Body of pancreas (tissue), 4 donors: ENCODE data around the gene KIDINS220. TPM values are rescaled to one million over a fixed set of nuclear protein-coding genes. Genes with fewer than 3 reads are reported as not detected.

Source experiments
- ATAC-seq: fragments of 150-250 bp; one replicate; pipeline ENCODE4 v1.9.1; 2016
- DNase-seq, 4 donors: peaks; one replicate each; pipeline ENCODE4 v3.0.0-alpha.2; 2019
- H3K27ac ChIP-seq, 4 donors: fragments of 200-600 bp; sonication (generic); 1 replicate in 3 of 4; 2 replicates in 1 of 4; pipeline versions ENCODE4 v1.5.1 to v1.6.1; 2016 to 2019; ENCODE audit warnings: mild to moderate bottlenecking in 1 of 4, mixed read lengths in 1 of 4, moderate library complexity in 1 of 4
- H3K27me3 ChIP-seq, 2 donors: fragments of 200-600 bp; sonication (generic); one replicate each; pipeline ENCODE4 v1.6.0; 2016; ENCODE audit warnings: mild to moderate bottlenecking in 1 of 2
- H3K36me3 ChIP-seq, 2 donors: fragments of 200-600 bp; sonication (generic); replicated peaks in 1 of 2; 2 replicates each; pipeline ENCODE4 v1.5.1; 2016; ENCODE audit warnings: low read depth in 2 of 2; ENCODE audit not compliant: insufficient read depth in 1 of 2
- H3K4me1 ChIP-seq: fragments of 200-600 bp; sonication (generic); one replicate; pipeline ENCODE4 v1.6.0; 2016
- H3K4me3 ChIP-seq, 2 donors: fragments of 200-600 bp; sonication (generic); 1 replicate in 1 of 2; 2 replicates in 1 of 2; pipeline ENCODE4 v1.5.1; 2016 to 2019
- H3K9me3 ChIP-seq, 3 donors: fragments of 200-600 bp; sonication (generic); 1 replicate in 2 of 3; 2 replicates in 1 of 3; pipeline ENCODE4 v1.5.1; 2016
- CTCF ChIP-seq, 7 experiments: fragments of 450-650 bp in 4 of 7; fragments of 200-600 bp in 3 of 7; sonication (generic) in 3 of 7; IDR thresholded peaks; one replicate each; pipeline ENCODE4 v1.5.1; 2016 to 2019; ENCODE audit warnings: antibody characterized with exemption in 7 of 7
- POLR2A ChIP-seq, 3 donors: fragments of 450-650 bp; IDR thresholded peaks; one replicate each; pipeline ENCODE4 v1.6.1; 2016; ENCODE audit warnings: antibody characterized with exemption in 3 of 3, mild to moderate bottlenecking in 2 of 3
- WGBS, 2 donors: methylation state at CpG; one replicate each; pipeline ENCODE4 v1.1.5; 2017; 5-methylcytosine and 5-hydroxymethylcytosine counted together
- intact Hi-C: fragments of 100-400 bp; cut with DNase I; formaldehyde crosslinking; loops from one replicate; pipeline ENCODE4 v1.15.1; 2023
- total RNA-seq, 2 donors: library from RNA; depleted of rRNA; stranded (reverse); fragments of >200 nt; gene quantifications; one replicate each; pipeline ENCODE4 v1.1.0, GENCODE V29; 2016

KIDINS220 gene
- total RNA-seq, 2 donors from 2014 or later, result 43.6 to 45.2 TPM

GRCh38 chr2:8753609-8754008 is 83.8 kb downstream of the KIDINS220 start:
- intact Hi-C loops, result no loop called here
- no peaks in the 10 kb centered on the region for H3K27me3 ChIP-seq
- H3K9me3 ChIP-seq, result peaks cover 0 to 6% (median 0%) of the 10 kb centered on the region in 3 donors
- no peaks in the 10 kb centered on the region for H3K4me1 ChIP-seq
- WGBS, 2 donors, result 65 to 73% methylated on average over 3 of the region's 3 CpGs
- H3K27ac ChIP-seq, result no peak overlapping the region
- peaks cover 4 to 8% of the 10 kb centered on the region in 2 donors for H3K36me3 ChIP-seq
- no peak overlapping the region for H3K4me3 ChIP-seq
- DNase-seq (no peak), ATAC-seq (no peak)
- TF ChIP-seq CTCF (IDR thresholded peaks at IDR 0.05), result no peak
- TF ChIP-seq POLR2A (IDR thresholded peaks at IDR 0.05), result no peak

GRCh38 chr2:8752385-8752784 is 85.0 kb downstream of the KIDINS220 start:
- Histone ChIP-seq H3K36me3 (peaks cover 4 to 8% of the 10 kb centered on the region in 2 donors), H3K27ac (no peak overlapping the region), H3K9me3 (peaks cover 0 to 6% (median 0%) of the 10 kb centered on the region in 3 donors), H3K27me3 (no peaks in the 10 kb centered on the region), H3K4me3 (no peak overlapping the region), H3K4me1 (no peaks in the 10 kb centered on the region)
- TF ChIP-seq POLR2A (IDR thresholded peaks at IDR 0.05) (no peak), CTCF (IDR thresholded peaks at IDR 0.05) (no peak)
- WGBS, 2 donors, result 96% methylated on average over 4 of the region's 4 CpGs
- no peak for ATAC-seq
- intact Hi-C loops, result no loop called here
- no peak for DNase-seq

GRCh38 chr2:8750221-8750620 is 87.2 kb downstream of the KIDINS220 start:
- no peak for DNase-seq
- Histone ChIP-seq H3K27ac (no peak overlapping the region), H3K4me1 (no peaks in the 10 kb centered on the region), H3K9me3 (no peaks in the 10 kb centered on the region), H3K4me3 (no peak overlapping the region), H3K36me3 (peaks cover 10% of the 10 kb centered on the region in 2 donors), H3K27me3 (no peaks in the 10 kb centered on the region)
- intact Hi-C loops, result no loop called here
- WGBS, 2 donors, result 91 to 92% methylated on average over 7 of the region's 7 CpGs
- no peak for ATAC-seq
- TF ChIP-seq POLR2A (IDR thresholded peaks at IDR 0.05) (no peak), CTCF (IDR thresholded peaks at IDR 0.05) (no peak)

- TF ChIP-seq CTCF (IDR thresholded peaks at IDR 0.05) (no peak), POLR2A (IDR thresholded peaks at IDR 0.05) (no peak)
- no peak overlapping the region for H3K4me3 ChIP-seq
- no peaks in the 10 kb centered on the region for H3K9me3 ChIP-seq
- intact Hi-C loops, result no loop called here
- 95 to 97% methylated on average over 6 of the region's 6 CpGs for WGBS, 2 donors
- ATAC-seq, result no peak
- H3K36me3 ChIP-seq, result peaks cover 4 to 6% of the 10 kb centered on the region in 2 donors
- DNase-seq, result no peak
- H3K4me1 ChIP-seq, result no peaks in the 10 kb centered on the region
- H3K27ac ChIP-seq, result no peak overlapping the region
- no peaks in the 10 kb centered on the region for H3K27me3 ChIP-seq
These were observed 94.2 kb downstream of the KIDINS220 start for GRCh38 chr2:8743261-8743660.

- DNase-seq (no peak), ATAC-seq (no peak)
- no peaks in the 10 kb centered on the region for H3K36me3 ChIP-seq
- no peak overlapping the region for H3K4me3 ChIP-seq
- 90 to 96% methylated on average over 4 of the region's 4 CpGs for WGBS, 2 donors
- intact Hi-C loops, result no loop called here
- no peaks in the 10 kb centered on the region for H3K27me3 ChIP-seq
- TF ChIP-seq POLR2A (IDR thresholded peaks at IDR 0.05), result no peak
- TF ChIP-seq CTCF (IDR thresholded peaks at IDR 0.05), result no peak
- H3K4me1 ChIP-seq, result no peaks in the 10 kb centered on the region
- no peak overlapping the region for H3K27ac ChIP-seq
- H3K9me3 ChIP-seq, result no peaks in the 10 kb centered on the region
These were observed 97.3 kb downstream of the KIDINS220 start for GRCh38 chr2:8740136-8740535.
